Transverse colon (tissue), 4 donors: Measurements from ENCODE around the gene NDUFV1.

Experiments used
- CTCF ChIP-seq, 5 experiments: fragments of 200-600 bp in 3 of 5; fragments of 450-650 bp in 2 of 5; sonication (generic) in 3 of 5; IDR thresholded peaks; 1 replicate in 2 of 5; 2 replicates in 3 of 5; pipeline ENCODE4 v1.5.1; 2016 to 2017; ENCODE audit warnings: antibody characterized with exemption in 5 of 5, inconsistent platforms in 3 of 5, mild to moderate bottlenecking in 2 of 5, moderate library complexity in 1 of 5
- EP300 ChIP-seq: sonication (generic); formaldehyde crosslinking; IDR thresholded peaks from one replicate; pipeline ENCODE4 v1.6.1; 2017; ENCODE audit warnings: antibody characterized with exemption, low read depth
- POLR2A ChIP-seq: fragments of 450-650 bp; IDR thresholded peaks from one replicate; pipeline ENCODE4 v1.6.1; 2016; ENCODE audit warnings: antibody characterized with exemption, mild to moderate bottlenecking, moderate library complexity
- POLR2AphosphoS5 ChIP-seq, 3 donors: sonication (generic); formaldehyde crosslinking; IDR thresholded peaks; one replicate each; pipeline ENCODE4 v1.6.1; 2016; ENCODE audit warnings: antibody characterized with exemption in 3 of 3

- TF ChIP-seq CTCF (IDR thresholded peaks at IDR 0.05) (no peak), EP300 (no peak), POLR2A (no peak), POLR2AphosphoS5 (IDR thresholded peaks at IDR 0.05) (no peak)
Observed at GRCh38 chr11:67581469-67581868, 25.3 kb upstream of the NDUFV1 start.
